PC-9 (cell line): ENCODE results near the gene AK9.

Experiments
- EZH2 ChIP-seq: fragments of 200-600 bp; sonication (generic); IDR thresholded peaks from 2 replicates; pipeline ENCODE4 v1.8.0; 2017; ENCODE audit warnings: antibody characterized with exemption, low read depth
- TF ChIP-seq, protein P1 (sequence below): fragments of 200-600 bp; sonication (generic); conservative IDR thresholded peaks from 2 replicates; pipeline ENCODE4 v1.6.1; 2017; ENCODE audit warnings: mixed run types, antibody characterized with exemption, mild to moderate bottlenecking, moderate library complexity

DNA sequence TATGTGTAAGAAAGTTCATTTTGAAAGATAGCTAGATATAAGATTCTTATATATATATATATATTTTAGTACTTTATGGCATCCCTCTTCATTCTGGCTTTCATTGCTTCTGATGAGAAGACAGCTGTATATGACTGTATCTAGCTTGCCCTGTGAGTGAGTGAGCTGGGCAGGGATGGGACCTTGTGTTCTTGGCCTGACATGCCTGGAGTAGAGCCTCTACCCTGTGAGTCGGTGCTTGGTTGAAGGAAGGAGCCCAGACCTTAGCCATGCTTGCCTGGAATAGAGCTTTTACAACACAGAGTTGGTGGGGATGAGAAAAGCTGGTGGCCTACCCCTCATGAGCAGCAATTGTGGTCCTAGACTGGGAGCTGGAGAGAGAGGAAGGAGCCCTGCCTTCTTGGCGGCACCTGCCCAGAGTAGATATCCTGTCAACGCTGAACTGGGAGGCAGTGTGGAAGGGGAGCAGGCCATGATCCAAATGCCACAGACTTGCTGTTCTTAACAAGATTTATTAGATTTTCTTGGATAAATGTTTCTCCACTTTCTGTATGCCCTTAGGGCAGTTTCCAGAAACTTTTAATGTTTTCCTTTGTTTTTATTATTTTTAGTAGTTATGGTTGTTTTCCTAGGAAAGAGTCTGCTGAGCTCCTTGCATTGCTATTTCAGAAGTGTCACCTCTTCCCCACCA is 31.7 kb upstream of the AK9 start:
- TF ChIP-seq, protein P1, sequence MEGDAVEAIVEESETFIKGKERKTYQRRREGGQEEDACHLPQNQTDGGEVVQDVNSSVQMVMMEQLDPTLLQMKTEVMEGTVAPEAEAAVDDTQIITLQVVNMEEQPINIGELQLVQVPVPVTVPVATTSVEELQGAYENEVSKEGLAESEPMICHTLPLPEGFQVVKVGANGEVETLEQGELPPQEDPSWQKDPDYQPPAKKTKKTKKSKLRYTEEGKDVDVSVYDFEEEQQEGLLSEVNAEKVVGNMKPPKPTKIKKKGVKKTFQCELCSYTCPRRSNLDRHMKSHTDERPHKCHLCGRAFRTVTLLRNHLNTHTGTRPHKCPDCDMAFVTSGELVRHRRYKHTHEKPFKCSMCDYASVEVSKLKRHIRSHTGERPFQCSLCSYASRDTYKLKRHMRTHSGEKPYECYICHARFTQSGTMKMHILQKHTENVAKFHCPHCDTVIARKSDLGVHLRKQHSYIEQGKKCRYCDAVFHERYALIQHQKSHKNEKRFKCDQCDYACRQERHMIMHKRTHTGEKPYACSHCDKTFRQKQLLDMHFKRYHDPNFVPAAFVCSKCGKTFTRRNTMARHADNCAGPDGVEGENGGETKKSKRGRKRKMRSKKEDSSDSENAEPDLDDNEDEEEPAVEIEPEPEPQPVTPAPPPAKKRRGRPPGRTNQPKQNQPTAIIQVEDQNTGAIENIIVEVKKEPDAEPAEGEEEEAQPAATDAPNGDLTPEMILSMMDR = no peak
- TF ChIP-seq EZH2 = no peak
